ENCODE measurements around the gene NT5M.

NT5M gene

GRCh38 chr17:17363638-17364337, 60.6 kb downstream of the NT5M start:
- peaks cover 36% of the 10 kb centered on the region for H3K9me3 Mint-ChIP-seq
- H3K27ac Mint-ChIP-seq, result no peak overlapping the region
- H3K4me3 Mint-ChIP-seq, result no peak overlapping the region
- peaks cover 38% of the 10 kb centered on the region for H3K4me1 Mint-ChIP-seq
- peaks cover 26% of the 10 kb centered on the region for H3K27me3 Mint-ChIP-seq (ENCODE audit: low read depth, poor library complexity)
- peaks cover 5% of the 10 kb centered on the region for H3K36me3 Mint-ChIP-seq (ENCODE audit: low read depth)
- TF ChIP-seq CTCF (IDR thresholded peaks at IDR 0.05), result no peak
- no peak for DNase-seq

DNA sequence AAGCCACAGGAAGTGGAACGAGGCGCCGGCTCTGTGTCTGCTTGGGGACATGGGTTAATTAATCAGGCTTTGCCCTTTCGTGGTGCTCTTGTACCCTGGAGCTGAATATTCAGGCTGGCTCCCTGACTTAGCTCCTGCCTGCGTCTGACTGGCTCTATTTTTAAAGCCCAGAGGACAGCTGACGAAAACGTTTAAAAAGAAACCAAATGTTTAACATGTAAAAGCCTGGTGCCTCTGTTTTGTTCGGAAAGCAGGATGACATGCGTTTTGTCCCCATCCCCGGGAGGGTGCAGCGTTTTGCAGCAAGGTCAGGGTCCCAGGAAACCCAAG, 61.1 kb downstream of the NT5M start:
- no peak for DNase-seq
- no peak overlapping the region for H3K4me3 Mint-ChIP-seq
- peaks cover 3% of the 10 kb centered on the region for H3K36me3 Mint-ChIP-seq (ENCODE audit: low read depth)
- no peak for TF ChIP-seq CTCF (IDR thresholded peaks at IDR 0.05)
- H3K27me3 Mint-ChIP-seq (ENCODE audit: low read depth, poor library complexity), result peaks cover 31% of the 10 kb centered on the region
- H3K9me3 Mint-ChIP-seq, result peaks cover 31% of the 10 kb centered on the region
- no peak overlapping the region for H3K27ac Mint-ChIP-seq
- H3K4me1 Mint-ChIP-seq, result peaks cover 43% of the 10 kb centered on the region

- Mint-ChIP-seq H3K27ac (no peak overlapping the region), H3K4me1 (peaks cover 48% of the 10 kb centered on the region), H3K9me3 (peaks cover 18% of the 10 kb centered on the region), H3K36me3 (ENCODE audit: low read depth) (no peaks in the 10 kb centered on the region), H3K4me3 (no peak overlapping the region), H3K27me3 (ENCODE audit: low read depth, poor library complexity) (peaks cover 19% of the 10 kb centered on the region)
- no peak for TF ChIP-seq CTCF (IDR thresholded peaks at IDR 0.05)
- no peak for DNase-seq
These were observed 62.4 kb downstream of the NT5M start for GRCh38 chr17:17365476-17366110.

DNA sequence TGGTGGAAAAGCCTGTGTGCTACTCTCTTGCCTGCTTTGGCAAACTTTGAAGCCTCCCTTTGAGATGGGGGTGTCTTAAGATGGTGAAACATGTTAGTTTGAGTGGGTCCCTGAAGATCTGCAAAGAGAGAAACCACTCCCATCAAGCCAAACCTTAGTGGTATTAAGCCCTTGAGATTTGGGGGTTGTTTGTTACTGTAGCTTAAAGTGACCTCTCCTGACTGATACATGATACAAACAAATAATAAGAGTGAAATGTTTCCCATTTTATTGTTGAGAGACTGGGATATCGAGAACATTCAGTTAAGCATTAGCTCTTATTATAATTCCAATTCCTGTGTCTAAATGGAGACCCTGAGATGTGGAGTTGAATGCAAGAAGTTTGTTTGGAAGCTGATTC, 63.1 kb downstream of the NT5M start:
- TF ChIP-seq CTCF (IDR thresholded peaks at IDR 0.05), result no peak
- H3K4me3 Mint-ChIP-seq, result peak overlapping the region; percentile 19
- peaks cover 12% of the 10 kb centered on the region for H3K9me3 Mint-ChIP-seq
- H3K27me3 Mint-ChIP-seq (ENCODE audit: low read depth, poor library complexity), result peaks cover 17% of the 10 kb centered on the region
- no peaks in the 10 kb centered on the region for H3K36me3 Mint-ChIP-seq (ENCODE audit: low read depth)
- no peak for DNase-seq
- H3K4me1 Mint-ChIP-seq, result peaks cover 52% of the 10 kb centered on the region
- H3K27ac Mint-ChIP-seq, result no peak overlapping the region

DNA sequence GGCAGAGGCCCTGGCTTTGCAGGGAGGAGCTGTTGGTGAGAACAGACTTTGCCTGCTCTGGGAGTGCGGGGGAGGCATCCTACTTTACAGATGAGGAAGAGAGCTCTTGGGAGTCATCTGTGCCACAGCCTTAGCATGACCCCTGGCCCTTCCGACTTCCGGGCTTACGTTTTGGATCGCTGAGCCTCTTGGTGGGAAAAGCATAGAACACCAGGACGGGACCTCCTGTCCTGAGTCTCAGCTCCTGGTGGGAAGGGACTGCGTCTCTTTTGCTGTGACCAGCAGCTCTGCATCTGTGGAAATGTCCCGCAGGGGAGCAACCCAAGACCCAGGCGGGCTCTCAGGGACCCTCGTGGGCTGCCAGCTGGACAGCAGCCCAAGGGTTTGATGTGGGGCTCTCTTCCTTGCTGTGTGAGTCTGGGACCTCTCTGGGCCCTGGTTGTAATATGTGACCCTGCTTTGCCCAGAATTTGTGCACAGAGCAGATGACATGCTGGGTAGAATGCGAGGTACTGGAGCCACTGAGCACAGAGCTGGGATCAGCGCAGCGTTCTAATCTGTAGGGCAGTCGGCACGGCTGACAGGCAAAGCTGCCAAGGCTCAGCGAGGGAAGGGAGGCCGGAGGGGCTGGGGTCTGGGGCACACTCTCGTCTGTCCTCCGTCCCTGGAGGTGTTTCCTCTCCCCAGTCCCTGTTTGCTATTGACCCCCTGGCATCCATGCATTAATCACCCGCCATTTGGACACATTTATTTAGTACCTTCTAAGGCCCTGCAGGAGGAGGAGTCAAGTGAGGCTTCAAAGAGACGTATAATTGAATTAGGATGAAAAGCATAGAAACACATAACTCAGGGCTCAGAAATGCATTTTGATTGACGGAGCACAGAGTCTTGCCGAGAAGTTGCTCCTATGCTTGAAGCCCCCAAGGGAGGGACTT, 64.0 kb downstream of the NT5M start:
- Mint-ChIP-seq H3K27ac (peak overlapping the region; percentile 93), H3K4me3 (peak overlapping the region; percentile 36), H3K9me3 (peaks cover 12% of the 10 kb centered on the region), H3K27me3 (ENCODE audit: low read depth, poor library complexity) (peaks cover 17% of the 10 kb centered on the region), H3K36me3 (ENCODE audit: low read depth) (no peaks in the 10 kb centered on the region), H3K4me1 (peaks cover 53% of the 10 kb centered on the region)
- TF ChIP-seq CTCF (IDR thresholded peaks at IDR 0.05), result no peak
- DNase-seq, result peak; percentile 52

Measured in nephron progenitor cell (in vitro differentiated cells).